ENCODE results near the gene NEK4. TPM values are rescaled to one million over a fixed set of nuclear protein-coding genes. Genes with fewer than 3 reads are reported as not detected.

The NEK4 gene
- total RNA-seq, 1 experiment from 2014 or later, result 36.2 TPM

- ChIA-PET CTCF (no interaction called here), RAD21 (ENCODE audit: low non-redundant PET in 1 of 2, low total read pairs in 2 of 2, uncharacterized antibody in 2 of 2, unreplicated experiment in 2 of 2) (no interaction called here), POLR2A (no interaction called here)
- no peak for DNase-seq (ENCODE audit: low read depth, low spot score)
- no peak overlapping the region for H3K4me3 ChIP-seq (replicated peaks in 1 of 2; ENCODE audit: low read depth in 1 of 2, low read length in 2 of 2)
- no peaks in the 10 kb centered on the region for H4K20me1 ChIP-seq (ENCODE audit: insufficient read depth)
- H3K9me2 ChIP-seq (ENCODE audit: insufficient read depth), result no peaks in the 10 kb centered on the region
- no peak overlapping the region for H3K27ac ChIP-seq (ENCODE audit: low read depth, low read length)
- no peaks in the 10 kb centered on the region for H3K36me3 ChIP-seq (ENCODE audit: control insufficient read depth in 1 of 2, insufficient read depth in 2 of 2, low read length in 2 of 2)
- no peaks in the 10 kb centered on the region for H3K4me1 ChIP-seq (ENCODE audit: control insufficient read depth in 1 of 2, insufficient read depth in 2 of 2, low read length in 2 of 2)
- H2AFZ ChIP-seq (ENCODE audit: low read depth, low read length, poor library complexity, severe bottlenecking), result no peak overlapping the region
- TF ChIP-seq, protein P1, sequence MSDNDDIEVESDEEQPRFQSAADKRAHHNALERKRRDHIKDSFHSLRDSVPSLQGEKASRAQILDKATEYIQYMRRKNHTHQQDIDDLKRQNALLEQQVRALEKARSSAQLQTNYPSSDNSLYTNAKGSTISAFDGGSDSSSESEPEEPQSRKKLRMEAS (IDR thresholded peaks at IDR 0.05), result no peak
- no peak for TF ChIP-seq YY1 (IDR thresholded peaks at IDR 0.05; ENCODE audit: extremely low read depth, insufficient replicate concordance, low read depth, low read length)
- no peak for TF ChIP-seq SRF (IDR thresholded peaks at IDR 0.05; ENCODE audit: low read depth)
- TF ChIP-seq, protein P2, sequence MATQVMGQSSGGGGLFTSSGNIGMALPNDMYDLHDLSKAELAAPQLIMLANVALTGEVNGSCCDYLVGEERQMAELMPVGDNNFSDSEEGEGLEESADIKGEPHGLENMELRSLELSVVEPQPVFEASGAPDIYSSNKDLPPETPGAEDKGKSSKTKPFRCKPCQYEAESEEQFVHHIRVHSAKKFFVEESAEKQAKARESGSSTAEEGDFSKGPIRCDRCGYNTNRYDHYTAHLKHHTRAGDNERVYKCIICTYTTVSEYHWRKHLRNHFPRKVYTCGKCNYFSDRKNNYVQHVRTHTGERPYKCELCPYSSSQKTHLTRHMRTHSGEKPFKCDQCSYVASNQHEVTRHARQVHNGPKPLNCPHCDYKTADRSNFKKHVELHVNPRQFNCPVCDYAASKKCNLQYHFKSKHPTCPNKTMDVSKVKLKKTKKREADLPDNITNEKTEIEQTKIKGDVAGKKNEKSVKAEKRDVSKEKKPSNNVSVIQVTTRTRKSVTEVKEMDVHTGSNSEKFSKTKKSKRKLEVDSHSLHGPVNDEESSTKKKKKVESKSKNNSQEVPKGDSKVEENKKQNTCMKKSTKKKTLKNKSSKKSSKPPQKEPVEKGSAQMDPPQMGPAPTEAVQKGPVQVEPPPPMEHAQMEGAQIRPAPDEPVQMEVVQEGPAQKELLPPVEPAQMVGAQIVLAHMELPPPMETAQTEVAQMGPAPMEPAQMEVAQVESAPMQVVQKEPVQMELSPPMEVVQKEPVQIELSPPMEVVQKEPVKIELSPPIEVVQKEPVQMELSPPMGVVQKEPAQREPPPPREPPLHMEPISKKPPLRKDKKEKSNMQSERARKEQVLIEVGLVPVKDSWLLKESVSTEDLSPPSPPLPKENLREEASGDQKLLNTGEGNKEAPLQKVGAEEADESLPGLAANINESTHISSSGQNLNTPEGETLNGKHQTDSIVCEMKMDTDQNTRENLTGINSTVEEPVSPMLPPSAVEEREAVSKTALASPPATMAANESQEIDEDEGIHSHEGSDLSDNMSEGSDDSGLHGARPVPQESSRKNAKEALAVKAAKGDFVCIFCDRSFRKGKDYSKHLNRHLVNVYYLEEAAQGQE (IDR thresholded peaks at IDR 0.05; ENCODE audit: low read depth), result no peak
- no peak for TF ChIP-seq POLR2AphosphoS5 (IDR thresholded peaks at IDR 0.05; ENCODE audit: low read depth, low read length)
- no peak for TF ChIP-seq SP1 (IDR thresholded peaks at IDR 0.05; ENCODE audit: low read depth)
- no peak for TF ChIP-seq ATF3 (IDR thresholded peaks at IDR 0.05)
- TF ChIP-seq CBX3 (IDR thresholded peaks at IDR 0.05; ENCODE audit: low read depth), result no peak
- TF ChIP-seq ZFX (IDR thresholded peaks at IDR 0.05), result no peak
- TF ChIP-seq JUND (IDR thresholded peaks at IDR 0.05), result no peak
- no peak for TF ChIP-seq FOSL1 (IDR thresholded peaks at IDR 0.05; ENCODE audit: low read depth)
- H3K9me3 ChIP-seq (ENCODE audit: control insufficient read depth in 1 of 2, insufficient read depth in 1 of 2, low read depth in 1 of 2, low read length in 2 of 2), result no peaks in the 10 kb centered on the region
- peaks cover 30% of the 10 kb centered on the region for H3K27me3 ChIP-seq (ENCODE audit: insufficient read depth, low read length)
- no peak overlapping the region for H3K4me2 ChIP-seq (ENCODE audit: low read length)
- ATAC-seq, result no peak
- no TSS peak for BruUV-seq (replicated peaks)
- H3K9ac ChIP-seq (ENCODE audit: low read length), result no peak overlapping the region
- intact Hi-C loops (cut with micrococcal nuclease), result no loop called here
- no peaks in the 10 kb centered on the region for H3K79me2 ChIP-seq (ENCODE audit: insufficient read depth, low read length)
These were observed 14.3 kb upstream of the NEK4 start for GRCh38 chr3:52784931-52785590.
